ENCODE measurements around the gene EVX1.
A peak's percentile ranks its signal among the peaks of the same experiment; 100 is the strongest.

The EVX1 gene

DNA sequence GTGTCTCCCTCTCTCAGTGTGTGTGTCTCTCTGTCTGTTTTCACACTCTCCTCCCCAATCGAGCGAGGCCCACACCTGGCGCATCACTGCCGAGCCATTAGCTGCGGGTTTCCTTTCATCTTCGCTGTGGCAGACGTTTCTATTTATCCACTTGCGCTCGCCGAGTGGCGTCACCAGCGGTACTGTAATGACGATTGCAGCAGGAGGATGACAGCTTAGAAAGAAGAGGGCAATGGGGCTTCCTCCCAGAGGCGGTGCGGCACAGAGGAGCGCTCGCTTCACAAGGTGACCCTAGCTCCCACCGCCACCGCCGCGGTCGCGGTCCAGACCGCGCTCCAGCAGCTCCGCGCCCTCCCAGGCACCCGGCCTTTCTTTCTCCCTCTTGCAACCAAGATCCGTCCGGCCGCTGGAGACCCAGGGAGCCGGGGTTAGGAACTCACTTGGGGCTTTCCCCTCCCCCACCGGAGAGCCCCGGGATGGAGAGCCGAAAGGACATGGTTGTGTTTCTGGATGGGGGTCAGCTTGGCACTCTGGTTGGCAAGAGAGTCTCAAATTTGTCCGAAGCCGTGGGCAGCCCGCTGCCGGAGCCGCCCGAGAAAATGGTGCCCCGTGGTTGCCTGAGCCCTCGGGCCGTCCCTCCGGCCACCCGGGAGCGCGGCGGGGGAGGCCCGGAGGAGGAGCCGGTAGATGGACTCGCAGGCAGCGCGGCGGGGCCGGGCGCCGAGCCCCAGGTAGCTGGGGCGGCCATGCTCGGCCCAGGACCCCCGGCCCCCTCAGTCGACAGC lies at the start of gene EVX1:
Gene EVX1 (plus strand): TSS at position 248 of the 785 bp plus-strand sequence. CDS start 229 bp downstream, at position 477.
- DNase-seq, result peak; percentile 66

DNA sequence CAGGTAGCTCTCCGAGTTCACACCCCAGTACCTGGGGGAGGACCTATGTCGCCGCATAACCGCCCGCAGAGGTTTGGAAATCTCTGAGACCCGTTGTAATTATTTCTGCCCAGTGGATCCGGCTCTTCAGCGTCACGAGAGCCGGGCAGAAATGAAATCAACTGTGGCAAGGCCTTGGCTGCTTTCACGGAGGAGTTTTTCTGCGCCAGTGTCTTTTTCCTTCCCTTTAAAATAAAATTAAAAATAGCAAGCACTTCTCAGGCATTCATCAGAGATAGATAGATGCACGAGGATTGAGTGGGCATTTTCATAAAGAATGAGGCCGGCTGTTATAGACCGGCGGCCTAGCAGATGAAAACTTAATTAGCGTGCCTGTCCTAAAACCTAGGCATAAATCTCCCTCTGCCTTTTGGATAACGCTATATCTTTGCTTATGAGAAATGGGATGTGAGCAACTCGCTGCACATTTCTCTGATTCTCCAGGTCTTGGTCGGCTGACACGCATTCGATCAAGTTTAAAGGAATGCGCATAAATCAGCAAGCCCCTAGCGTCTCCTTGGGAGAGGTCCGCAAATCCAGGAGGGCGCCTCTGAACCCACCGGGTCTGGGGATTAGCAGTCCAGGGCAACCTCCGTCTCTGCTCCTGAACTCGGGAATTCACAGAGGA lies 49.1 kb upstream of the EVX1 start:
- DNase-seq, result no peak

DNA sequence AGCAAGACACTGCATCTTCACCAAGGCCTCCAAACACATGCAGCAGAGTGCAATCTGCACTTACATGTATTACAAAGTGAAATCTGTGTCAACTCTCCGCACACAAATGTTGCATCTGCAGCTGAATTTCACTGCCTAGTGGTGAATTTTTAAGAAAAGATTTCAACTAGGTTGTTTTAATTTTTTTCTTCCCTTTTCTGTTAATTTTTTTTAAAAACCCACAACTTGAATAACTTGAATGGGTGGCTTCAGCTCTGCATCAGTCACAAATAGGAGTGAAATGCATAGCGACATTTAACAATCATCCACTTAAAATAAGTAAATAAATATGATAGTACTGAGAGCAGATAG lies 48.6 kb upstream of the EVX1 start:
- DNase-seq, result no peak

DNA sequence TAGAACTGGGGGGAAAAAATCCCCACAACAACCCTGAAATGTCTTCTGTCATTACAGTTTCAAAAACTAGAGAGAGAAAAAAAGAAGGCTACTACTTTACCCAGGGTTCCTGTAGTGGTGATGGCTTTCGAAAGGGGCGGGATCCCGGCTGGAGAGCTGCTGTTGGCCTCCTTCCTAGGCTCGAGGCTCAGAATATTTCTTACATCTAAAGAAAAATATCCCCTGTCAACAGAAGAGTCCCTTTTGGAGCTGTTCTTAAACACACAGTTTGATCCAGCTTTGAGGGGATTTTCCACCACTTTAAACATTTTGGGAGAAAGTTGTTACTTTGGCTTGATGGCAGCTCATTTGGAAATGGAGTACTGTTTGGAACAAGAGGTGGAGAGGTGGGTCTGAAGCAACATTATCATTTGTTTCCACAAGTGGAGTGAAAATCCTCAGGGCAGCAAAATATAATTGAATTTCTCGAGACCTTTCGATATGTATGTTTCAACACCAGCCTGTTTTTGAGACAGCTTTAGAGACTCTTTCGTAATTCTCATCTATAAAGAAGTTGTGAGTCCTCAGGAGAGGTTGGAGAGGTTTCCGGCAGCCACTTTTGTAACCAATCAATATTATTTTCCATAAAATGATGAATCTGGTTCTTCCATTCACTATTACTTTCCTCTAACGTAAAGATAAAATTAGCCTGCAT lies 47.8 kb upstream of the EVX1 start:
- no peak for DNase-seq

DNA sequence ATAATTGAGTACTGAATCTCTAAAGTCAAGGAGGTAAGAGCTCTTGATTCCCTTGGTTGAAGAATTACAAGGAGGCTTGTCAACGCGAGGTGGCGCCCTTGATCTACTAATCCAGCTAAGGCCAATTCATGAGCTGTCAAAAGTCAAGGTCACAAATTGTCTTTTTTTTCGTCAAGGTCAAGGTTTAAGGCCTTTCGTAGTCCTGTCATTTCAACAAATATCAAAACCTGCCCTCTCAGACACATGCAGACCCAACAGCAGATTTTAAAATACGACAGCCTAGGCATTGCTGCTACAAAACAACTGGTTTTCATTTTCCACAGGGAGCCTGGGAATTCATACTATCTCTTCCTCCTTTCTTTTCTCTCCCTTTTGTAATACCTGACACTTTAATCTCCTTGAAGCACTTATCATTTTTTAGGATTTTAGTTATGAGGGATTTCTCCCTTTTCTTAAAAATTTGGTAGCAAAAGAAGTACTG lies 46.3 kb upstream of the EVX1 start:
- peak; percentile 90 for DNase-seq

DNA sequence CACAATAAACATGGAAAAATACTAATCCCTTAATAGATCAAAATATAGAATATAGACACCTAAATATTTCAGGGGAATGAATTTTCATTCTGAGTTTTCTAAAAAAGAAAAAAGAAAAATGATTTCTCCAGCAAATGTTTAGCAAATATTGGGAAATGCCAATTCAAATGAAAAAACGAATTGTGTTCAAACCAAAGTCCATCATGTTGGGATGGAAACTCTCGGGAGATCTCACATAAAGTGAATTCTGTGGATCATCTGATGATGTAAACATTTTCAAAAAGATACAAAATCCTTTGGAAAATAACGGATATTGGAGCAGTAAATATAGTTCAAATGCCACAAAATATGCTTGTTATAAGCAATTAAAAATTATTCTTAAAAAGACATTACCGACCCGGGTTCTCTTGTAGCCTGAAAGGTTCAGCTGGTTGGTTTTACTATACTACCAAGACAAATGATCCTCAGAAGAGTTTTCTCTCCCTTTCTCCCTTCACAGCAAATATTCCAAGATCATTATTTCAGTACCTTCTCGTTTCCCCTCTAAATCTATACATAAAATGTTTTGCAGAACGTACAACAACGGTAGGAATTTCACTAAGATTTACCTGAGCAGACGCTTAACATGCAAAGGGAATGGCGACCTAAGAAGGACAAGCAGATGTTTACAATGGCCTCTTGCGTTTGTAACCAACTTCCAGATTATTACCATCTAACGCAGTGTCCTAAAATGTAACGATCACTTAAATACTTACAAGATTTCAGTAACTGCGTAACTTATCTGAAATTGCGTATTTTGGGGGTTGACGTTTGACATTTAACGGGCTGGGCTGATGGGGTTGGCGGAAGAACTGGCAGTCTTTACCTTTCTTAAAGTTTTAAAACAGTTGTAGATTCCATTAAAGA lies 45.2 kb upstream of the EVX1 start:
- no peak for DNase-seq

DNA sequence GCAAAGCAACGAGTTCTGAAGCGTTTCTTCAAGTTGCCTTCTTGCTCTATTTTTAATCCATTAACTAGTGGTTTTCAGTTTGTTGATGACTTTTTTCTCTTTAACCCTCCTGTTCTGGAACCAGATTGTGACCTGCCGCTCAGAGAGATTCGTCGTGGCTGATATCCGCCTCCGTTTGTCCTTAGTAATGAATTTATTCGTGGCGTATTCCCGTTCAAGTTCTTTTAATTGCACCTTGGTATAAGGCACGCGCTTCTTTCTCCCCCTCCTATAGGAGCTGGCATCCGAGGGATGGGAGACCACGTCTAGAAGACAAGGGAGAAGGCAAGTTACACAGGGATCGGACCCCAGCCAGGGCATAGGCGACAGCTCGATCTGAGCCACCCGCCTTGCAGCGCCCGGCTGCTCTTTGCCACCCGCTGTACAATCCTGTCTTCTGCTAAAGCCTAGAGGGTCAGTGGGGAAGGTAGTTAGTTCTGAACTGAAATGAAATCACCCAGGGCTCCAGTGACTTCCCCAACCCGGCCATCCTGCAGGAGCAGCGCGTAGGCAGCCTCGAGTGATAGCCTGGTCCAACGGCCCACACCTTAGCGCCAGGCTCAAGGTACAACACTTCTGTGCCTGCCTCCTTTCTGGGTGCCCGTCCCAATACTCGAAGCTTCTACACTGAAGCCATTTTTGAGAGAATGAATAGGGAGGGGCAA lies 44.3 kb upstream of the EVX1 start:
- DNase-seq, result no peak

DNA sequence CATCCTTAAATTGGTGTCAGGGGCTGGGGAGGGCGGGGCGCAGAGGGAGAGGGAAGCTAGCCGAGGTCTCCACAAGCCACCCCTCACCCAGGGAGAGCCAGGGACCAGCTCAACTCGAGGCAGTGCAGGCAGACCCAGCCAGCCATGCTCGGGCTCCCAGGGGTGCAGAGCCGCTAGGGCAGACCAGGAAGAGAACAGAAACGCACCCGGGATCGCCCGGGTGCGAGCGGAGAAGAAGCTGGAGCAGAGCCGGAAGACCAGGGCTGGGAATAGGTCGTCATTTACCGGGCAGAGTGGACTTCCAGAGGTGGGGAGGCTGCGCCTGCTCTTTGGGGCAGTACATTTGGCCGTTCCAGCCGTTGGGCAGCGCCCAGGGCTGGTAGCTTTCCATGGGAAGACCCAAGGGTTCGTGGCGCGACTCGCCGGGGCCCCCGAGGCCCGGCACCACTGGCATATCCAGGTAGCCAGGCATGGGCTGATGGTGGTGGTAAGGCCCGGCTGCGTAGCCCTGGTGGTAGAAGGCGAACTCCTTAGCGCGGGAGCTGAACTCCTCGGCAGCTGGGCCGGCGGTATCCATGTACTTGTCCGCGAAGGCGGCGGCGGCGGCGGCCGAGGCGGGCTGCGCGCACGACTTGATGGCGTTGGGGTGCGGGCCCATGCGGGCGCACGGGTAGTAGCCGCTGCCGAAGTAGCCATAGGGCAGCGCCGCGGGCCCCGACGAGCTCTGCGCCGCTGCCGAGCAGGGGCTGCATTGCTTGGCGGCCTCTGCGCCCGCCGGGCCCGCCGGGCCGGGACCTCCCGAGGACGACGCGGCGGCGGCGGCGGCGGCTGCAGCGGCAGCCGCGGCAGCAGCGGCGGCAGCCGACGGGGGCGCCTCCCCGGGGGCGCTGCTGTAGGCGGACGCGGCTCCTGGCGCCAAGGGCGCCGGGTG lies 43.5 kb upstream of the EVX1 start:
- DNase-seq, result no peak

DNA sequence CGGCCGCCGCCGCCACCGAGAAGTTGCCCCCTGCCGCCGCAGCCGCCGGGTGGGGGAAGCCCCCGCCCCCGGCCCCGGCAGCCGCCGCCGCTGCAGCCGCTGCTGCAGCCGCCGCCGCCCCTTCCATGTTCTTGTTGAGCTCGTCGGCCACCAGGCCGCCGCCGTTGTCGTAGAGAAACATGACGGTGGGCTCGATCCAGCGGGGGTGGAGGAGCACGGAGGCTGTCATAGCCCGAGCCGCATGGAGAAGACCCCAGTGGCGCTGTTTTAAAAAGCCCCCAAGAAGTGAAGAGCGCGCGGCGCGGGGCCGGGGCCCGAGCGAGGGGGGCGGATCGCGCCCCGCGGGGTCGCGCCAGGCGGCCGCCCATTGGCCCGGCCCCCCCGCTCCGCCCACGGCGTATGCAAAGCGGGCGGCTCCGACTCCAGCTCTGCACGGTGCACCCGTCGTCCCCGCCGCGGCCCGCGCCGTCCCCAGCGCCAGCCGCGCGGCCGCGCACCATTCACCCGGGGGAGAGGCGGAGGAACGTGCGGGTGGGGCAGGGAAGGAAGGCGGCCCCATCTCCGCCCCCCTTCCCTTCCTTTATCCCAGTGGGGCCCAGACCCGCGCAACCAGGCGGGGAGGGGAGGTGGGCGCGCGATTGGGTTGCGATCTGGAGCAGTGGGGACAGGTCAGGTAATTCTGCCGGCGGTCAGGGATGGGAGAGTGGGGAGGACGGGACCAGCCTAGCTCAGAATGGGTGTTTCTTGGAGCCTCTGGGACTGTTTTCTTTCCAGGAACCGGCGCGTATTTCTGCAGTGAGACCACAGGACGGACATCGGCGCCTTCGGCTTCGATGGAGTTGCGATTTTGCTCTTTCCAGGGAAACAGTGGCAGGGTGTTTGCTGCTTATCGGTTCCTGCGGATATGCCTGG lies 42.5 kb upstream of the EVX1 start, which contains the start of gene HOXA13:
Gene HOXA13 (minus strand): TSS at position 243 of the 912 bp plus-strand sequence. CDS start 14 bp downstream, at position 229.
- DNase-seq, result no peak

DNA sequence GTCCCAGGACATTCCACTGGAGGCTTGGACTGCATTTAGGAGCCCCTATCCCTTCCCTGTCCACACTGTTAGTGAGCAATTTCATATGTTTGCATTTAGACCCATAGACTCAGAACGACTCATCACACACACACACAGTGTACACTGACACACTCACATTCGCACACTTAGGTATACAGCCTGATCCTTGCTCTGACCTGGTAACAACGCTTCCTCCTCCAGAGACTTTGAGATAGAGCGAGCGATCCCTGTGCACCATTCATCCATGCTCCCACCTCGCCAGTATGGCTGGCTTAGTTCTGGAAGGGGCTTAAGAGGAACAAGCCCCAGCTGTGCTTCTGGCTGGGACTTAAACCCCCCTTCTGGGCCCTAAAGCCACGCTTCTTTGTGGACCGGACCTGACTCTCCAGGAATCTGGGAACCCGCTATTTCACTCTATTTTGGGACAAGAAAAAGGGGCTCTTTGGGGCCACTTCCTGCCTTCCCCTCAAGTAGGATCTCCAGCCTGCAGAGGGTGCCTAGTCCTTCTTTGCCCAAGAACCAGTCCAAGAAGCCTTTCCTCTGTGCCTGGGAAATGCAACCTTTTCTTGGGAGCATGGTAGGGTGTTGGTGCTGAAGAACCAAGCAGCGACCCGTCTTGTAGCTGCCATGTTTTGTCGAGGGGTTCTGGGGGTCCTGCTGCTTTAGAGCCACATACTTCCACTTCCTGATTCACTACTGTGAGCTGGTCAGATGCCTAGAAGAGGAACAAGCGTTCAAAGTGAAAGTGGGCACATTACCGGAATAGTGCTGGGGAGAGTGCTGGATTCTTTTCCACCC lies 41.6 kb upstream of the EVX1 start:
- no peak for DNase-seq

DNA sequence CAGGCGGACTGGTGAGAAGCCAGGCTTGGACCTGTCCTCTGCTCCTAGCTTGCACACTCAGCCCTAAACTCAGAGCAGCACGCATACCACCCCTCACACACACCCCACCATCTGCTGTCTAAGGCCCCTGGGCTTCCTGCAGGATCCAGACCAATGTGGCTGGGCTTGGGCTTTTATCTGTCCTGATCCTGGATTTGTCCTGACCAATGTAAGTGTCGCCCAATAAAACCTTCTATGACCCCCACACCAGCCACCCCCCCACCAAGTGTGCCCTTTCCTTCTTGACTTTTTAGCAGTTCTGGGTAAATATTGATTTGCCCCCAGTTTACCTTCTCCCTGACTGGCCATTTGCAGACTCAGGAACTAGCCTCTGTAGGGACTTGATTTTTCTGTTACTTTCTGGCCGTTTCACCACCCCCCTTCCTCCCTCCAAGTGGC lies 41.0 kb upstream of the EVX1 start:
- no peak for DNase-seq

DNA sequence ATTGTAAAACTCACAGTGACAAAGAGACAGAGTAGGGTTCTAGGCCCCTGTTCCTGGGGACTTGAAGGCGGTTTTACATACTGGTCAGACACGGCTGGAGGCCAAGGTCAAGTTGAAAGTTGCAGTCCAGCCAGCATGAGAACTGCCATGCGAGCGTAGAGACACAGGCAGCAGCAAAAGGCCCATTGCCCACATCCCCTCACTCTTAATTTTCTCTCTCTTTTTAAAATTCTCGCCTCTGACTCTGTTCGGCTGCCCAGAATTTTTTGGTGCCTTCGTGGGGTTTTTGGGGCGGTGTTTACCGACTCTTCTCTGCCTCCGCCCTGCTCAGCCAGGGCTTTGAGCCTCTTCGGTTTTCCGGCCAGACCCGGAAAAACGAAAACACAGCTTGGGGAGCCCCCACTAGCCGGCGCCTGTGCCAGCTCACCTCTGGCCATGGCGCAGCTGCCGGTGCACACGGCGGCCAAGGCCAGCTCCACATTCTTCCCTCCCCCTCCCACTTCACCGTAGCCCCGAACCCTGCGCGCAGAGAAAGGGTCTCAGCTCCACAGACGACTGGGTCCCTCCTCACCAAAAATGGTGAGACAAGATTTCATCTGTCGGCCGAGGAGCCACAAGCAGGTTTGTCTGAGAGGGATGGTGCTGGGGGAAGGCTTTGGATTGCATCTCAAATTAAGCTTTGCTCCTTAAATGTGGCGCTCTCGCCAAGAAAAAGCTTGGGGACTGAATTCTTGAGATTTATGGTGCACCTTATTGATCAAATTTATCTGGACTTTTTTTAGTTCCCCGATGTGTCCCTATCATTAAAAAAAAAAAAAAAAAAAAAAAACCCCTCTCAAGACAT lies 40.4 kb upstream of the EVX1 start:
- no peak for DNase-seq

DNA sequence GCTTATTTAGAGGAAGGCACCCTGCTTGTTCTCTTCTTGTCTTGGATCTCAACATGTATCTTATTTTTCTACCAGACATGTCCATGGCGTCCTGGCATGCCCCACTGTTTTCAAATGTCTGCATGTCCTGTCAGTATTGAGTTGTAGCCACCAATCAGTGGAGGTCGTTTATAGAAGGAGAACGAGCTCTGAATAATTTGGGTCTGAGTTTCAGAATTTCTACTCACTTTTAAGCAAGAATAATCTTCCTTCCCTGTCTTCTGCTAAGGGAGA lies 39.8 kb upstream of the EVX1 start:
- no peak for DNase-seq

DNA sequence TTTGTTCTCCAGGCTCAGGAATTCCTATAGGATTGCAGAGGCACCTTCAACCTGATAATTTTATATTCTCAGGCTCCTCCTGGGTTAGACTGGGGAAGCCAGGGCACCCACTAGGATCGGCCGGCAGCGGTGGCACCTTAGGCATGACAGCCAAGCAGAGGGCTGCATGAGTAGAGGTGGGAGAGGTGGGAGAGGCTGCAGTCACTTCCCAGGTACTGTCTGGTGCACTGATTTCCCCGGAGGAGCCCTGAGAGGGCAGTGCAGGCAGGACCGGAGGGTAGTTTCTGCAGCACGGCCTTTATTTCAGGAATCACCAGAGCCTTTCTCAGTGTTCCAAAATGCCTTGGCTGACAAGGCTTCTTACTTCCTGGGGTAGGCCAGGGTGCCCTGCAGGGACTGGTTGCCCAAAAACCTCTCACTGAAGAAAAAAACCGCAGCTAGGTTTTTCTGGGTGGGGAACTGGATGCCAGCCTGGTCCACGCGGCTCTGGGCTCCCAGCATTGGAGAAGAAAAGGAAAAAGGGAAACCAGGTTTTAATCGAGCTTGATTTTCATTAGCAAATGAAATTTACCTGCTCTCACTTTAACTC lies 39.1 kb upstream of the EVX1 start:
- no peak for DNase-seq

DNA sequence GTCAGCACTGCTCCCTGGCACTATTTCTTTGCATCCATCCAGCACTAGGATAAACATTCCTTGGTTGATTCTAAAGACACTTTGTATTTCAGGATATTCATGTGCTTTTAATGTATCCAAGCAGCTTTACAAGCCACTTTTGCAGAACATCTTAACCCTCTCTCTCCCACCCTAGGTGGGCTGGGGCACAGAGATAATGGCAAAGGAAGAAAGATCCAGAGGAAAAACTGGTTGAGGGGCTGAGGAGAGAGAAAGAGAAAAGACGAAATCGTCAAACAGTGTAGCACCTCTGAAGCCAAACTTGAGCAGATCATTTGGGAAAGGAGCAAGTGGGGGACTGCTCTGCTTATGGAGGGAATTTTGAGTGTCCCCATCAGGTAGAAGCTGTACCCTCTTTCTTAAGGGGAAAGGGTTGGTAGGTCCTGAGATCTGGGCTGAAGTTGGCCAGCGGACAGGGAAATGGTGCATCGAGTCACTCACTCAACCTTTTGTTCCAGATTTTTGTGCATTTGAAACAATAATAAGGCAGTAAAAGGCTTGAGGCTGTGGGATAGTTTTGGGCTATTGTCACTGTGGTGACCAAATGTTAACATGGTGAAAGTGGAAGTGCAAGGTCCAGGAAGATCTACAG lies 38.5 kb upstream of the EVX1 start:
- DNase-seq, result no peak

DNA sequence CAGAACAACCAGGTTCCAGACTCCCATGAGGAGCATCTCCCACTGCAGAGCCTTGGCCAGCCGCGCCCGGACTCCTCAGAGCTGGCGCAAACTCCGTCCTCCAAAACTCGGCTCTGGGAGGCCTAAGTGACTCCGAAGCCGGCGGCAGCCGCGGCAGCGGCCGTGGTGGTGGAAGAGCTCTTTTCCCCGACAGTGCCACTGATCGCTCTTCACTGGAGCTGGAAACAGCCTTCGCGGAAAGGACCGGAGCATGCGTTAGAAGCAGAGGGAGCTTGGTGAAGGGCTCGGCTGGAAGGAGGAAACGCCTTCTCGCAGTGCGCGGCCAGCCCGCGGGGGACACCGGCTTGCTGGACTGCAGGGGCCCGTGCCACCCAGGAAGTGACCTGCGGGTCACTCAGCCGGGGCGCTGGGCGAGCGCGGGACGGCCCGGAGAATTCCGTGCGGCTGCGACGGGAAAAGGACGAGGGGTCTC lies 37.7 kb upstream of the EVX1 start:
- no peak for DNase-seq

Measured in activated CD4-positive, alpha-beta T cell treated with anti-CD3 and anti-CD28 coated beads for 48 hours (primary cell).